HT1080 (cell line): ENCODE data around the gene LRRFIP1. TPM values are rescaled to one million over a fixed set of nuclear protein-coding genes. Genes with fewer than 3 reads are reported as not detected.

Source experiments
- DNase-seq: peaks from one replicate; pipeline ENCODE4 v3.0.0-alpha.2; 2015; ENCODE audit warnings: low read depth
- total RNA-seq: library from RNA; depleted of rRNA; stranded (reverse); fragments of >200 nt; shearing (Covaris generic); gene quantifications from 2 replicates; pipeline ENCODE4 v1.2.3, GENCODE V29; 2014

Gene LRRFIP1
- total RNA-seq, 1 experiment from 2014 or later: 76.9 TPM

DNA sequence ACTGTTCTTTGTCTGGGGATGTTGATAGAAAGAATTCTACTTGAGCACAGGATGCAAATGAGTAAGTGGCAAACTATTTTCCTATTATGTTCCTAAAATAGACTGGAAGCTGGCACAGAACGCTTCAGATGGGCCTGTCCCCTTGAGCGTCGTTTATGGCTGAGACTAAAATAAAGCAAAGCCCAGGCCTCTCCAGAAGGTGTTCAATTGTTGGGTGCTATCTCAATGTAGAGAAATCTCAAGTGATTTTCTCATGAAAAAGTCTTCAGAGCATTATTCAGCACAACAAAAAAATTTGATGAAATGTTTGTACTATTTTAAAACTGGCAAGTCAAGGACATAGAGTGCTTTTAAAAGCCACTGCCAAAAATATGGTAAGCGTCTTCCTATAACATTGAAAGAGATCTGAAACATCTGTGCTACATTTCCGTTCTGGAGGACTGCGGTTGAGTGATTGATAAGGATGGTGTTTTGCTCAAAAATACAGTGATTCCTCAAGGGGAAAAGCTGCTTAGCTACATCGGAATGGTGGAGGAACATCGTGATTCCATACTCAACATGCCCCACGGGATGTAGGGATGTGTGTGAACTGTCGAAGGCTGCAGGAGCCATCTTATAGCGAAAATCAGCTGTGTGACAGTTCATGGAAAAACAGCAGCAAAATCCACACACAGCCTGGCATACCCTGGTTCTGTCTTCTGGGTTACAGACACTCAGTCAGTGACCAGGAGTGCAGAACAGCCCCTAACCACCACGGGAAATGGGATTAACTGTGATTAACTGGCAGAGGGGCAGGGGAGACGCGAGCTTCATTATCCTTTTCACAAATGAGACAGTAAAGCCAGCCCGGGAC is 10.4 kb upstream of the LRRFIP1 start:
- DNase-seq: peak; percentile 77

DNA sequence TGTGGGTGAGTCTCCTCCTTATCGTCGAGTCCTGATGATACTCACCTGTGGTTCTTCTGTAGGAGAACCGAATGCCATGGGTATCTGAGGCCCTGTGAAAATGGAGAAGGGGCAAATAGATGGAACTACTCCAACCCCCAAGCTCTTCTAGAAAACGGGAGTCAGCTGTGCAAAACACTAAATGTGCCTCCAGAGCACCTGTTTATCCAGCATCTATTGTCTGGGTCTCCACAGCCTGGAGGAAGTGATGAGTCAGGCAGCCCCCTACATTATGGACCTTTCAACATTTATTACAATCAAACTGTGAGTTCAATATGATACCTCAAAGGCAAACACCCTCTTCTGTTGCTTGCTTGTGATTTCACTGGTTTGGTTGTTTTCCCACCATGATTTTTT is 9.8 kb upstream of the LRRFIP1 start:
- no peak for DNase-seq

DNA sequence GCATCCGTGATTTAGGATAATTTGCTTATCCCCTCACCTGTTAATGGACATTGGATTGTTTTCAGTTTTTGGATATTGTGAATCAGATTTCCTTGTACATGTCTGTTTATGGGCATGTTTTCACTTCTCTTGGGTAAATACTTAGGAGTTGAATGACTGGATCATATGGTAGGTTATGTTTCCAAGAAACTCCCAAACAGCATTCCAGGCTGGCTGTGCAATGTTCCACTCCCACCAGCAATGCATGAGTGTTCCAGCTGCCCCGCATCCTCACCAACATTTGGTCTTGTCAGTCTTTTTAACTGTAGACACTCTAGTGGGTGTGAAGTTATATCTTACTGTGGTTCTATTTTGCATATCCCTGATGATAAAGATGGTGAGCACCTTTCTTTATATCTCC is 8.9 kb upstream of the LRRFIP1 start:
- no peak for DNase-seq

DNA sequence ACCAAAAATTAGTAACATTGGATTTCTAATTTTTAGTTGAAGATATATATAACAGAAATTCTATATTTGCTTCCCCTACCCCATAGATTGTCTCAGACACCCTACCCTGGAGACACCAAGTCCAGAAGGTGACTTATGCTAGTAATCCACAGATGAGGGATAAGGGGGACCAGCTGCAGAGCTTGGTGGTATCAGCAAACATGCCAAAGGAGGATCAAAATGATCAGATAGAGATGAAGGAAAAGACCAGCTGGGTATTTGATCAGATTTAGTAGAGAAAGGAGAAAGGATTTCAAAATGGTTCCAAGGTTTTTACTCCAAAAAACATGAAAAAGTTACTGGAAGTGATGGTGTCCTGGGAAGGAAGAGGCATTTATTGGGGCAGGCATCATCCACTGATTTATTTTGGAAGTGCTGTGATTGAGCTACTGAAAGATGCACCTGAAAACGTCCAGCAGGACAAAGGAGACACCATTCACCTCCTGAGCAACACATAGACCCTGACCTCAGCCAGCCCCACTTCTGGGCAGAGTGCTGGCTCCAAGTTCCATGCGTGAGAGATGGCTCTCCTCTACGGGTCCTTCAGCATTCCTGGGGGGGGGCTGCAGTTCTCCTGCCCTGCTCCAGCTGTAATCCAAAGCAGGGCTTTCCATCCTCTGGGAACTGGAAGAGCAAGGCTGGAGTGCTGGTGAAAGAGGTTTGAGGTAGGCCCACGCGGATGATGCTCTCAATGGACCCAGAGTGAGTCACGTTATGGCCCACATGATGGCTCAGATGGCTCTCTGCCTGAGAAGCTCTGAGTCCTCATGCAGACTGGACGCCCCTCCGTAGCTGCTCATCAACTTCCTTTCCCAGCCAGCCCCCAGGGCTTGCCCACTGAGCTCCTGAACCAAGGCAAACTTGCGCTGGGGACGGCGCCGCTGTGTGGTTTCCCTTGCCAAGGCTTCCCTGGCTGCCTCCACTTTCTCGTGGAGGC is 3.7 kb upstream of the LRRFIP1 start:
- no peak for DNase-seq

DNA sequence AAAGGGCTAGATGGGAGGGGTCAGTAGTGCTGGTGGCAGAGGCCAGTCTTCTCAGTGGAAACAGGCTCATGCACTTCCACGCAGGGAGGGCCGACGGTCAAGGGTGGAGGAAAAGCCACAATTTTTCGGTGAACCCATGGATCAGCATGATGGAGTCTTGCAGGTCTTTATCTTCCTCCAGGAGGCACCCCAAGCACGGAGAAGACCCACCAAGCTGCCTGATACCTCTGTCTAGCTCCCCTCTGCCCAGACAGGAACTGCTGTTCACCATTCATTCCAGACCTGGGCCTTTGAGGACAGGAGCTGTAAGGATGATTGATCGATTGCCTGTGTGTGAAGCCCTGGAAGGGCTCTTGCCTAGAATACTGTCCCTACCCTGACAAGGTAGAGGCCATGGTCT is 2.8 kb upstream of the LRRFIP1 start:
- no peak for DNase-seq

DNA sequence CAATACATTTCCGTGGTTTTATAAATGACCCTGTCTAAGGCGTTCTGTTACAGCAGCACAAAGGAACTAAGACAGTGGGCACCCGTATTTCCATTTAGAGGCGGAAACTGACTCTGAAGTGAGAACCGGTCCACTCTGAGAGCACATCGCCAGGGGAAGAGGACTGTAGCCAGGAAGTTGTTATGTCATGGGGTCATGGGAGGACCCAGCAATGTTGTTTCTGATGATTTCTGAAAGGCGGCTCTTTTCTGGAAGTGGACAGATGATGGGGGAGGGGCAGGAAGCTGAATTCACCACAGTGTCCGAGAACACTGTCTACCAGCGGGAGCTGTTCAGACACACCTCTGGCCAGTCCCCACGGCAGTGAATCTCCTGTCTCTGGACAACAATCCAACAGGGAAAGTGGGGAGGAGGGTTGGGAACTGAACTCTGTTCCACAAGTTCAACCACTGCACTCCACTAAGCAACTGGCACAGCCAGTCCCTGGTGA is 2.1 kb upstream of the LRRFIP1 start:
- DNase-seq: no peak

DNA sequence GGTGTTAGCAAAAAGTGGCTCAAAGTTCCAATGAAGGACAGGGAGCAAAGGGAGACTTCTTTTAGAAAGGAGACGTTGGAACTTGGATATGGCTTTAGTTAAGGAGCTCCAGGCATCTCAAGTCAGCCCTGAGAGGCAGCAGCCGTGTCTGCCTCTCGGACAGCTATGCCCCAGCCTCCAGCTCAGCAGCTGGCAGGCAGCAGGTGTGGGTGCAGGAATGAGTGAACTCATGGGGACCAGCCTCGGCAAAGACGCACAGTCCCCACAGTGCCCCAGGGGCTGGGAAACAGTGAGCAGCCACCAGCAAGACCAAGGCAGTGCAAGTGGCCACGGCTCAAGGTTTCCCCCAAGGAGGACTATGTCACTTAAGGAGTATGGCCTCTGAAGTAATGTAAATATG is 1.6 kb upstream of the LRRFIP1 start:
- DNase-seq: no peak

DNA sequence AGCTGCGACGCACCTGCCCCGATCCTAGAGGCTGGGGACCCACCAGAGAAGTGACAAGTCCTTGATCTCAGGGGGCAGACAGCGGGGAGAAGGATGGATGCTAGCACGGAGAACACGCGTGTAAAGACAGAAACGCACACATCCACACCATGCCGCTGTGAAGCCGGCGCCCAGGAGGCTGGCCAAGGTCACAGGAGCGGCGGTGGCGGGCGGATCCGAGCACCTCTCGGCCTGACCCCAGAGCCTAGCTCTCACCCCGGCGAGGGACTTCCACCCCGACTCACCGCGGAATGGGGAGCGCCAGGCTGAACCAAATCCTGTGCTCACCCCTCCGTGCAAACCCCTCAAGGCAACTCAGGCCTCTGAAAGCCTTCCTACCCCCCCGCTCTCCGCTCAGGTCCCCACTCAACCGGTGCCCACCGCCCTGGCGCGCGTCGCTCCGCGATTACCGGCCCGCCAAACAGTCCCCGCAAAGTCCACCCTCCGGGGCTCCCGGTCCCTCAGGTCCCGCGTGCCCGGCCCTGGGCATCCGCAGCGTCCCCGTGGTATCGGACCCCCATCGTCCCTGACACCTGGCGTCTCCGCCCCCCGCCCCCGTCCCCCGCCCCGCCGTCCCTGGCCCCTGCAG is 460 bp upstream of the LRRFIP1 start:
- DNase-seq: no peak

DNA sequence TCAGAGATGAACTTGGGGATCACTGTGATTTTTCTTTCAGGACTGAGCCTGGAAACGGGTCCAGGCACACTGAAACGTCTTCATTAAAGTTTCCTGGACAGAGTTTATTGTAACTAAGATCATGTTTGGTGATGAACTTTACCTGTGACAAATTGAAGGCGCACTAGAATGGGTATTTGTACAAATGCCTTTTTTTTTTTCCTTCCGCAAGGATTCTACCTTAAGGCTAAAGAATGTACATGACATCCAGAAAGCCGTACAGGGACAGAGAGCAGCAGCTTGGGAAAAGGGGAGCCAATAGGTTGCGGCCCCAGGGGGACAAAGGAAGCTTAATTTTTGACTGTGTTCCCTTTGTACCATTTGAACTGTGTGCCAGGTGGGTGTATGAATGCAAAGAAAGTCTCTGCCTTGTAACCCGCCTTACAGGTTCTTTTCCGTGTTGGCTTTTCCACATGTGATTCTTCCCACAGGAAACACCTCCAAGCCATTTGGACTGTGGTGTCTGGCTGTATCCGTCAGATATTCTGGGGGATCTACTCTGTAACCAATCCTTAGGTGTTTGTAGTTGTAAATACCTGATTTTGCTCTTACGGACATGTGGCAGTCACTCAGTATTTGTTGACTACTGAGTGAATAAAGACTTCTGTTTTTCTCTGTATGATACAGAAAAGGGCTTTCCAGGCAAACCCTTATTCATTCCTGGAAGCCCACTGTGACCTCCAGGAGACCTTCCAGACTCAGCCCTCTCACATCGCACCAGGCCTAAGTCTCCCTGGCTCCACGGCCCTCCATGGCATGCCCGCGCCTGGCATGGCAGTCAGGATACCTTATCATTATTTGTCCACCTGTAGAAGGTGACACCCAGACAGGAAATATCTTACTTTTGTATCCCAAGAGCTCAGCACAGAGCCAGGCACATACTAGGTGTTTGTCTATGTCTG is 1.1 kb downstream of the LRRFIP1 start:
- DNase-seq: no peak

DNA sequence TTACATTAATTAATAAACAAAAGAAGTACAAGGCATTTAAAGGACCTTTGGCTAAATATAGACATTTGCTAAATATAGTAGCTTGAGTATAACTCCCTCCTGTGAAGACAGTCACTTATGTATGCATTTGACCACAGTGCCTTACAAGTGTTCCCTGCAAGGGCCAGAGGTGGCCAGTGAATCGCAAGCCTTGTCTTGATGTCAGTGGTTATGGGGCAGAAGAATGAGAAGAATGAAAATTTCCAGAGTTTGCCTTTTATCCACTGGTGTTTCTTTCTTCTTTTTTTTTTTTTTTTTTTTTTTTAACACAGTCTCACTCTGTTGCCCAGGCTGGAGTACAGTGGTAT is 1.8 kb downstream of the LRRFIP1 start:
- no peak for DNase-seq

DNA sequence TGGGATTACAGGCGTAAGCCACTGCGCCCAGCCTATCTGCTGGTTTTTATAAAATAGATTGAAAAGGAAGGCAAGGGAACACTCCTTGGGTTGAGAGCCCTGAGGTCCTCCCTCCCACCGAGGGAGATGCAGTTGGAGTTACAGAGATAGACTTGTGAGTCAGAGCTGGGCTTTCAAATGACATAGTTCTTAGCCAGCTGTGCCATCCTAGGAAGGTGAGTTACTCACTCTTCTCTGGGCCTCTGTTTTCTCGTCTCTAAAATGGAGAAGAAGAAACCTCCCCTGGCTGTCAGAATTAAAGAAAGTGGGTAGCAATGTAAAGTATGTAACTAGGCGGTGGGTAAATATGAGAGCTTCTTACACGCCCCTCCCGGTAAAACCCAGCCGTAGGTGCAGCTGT is 2.4 kb downstream of the LRRFIP1 start:
- peak; percentile 62 for DNase-seq

DNA sequence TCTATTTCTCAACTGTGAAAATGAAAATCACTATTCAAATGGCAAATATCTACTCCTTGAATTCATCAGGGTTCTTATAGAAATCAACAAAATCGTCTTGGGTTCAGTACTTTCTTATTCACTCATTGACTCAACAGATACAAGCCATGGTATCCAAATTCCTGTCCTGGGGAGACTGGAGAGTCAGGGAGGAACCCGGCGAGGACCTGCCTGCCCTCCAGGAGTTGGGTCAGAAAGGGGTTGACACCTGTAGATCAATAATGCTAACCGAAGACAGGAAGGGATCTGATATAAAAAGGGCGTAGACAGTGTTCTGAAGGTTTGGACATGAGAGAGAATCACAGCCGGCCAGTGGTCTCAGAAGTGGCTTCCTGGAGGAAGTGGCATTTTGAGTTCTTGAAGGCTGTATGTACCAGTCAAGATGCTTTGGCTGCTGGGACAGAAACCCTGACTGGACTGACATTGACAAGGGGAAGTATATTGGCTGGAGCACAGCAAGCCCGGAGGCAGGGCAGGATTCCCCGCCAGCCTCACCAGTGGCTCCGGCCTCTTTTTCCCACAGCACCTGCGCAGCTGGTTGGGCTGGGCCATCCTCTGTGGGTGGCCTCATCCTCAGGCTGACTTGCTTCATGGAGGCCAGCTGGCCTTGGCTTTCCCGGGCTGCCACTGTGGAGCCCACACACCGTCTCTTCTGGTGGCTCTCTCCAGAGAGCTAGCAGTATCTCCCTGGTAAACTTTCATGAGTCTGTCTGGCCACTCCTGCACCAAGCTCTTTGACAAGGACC is 3.0 kb downstream of the LRRFIP1 start:
- no peak for DNase-seq

DNA sequence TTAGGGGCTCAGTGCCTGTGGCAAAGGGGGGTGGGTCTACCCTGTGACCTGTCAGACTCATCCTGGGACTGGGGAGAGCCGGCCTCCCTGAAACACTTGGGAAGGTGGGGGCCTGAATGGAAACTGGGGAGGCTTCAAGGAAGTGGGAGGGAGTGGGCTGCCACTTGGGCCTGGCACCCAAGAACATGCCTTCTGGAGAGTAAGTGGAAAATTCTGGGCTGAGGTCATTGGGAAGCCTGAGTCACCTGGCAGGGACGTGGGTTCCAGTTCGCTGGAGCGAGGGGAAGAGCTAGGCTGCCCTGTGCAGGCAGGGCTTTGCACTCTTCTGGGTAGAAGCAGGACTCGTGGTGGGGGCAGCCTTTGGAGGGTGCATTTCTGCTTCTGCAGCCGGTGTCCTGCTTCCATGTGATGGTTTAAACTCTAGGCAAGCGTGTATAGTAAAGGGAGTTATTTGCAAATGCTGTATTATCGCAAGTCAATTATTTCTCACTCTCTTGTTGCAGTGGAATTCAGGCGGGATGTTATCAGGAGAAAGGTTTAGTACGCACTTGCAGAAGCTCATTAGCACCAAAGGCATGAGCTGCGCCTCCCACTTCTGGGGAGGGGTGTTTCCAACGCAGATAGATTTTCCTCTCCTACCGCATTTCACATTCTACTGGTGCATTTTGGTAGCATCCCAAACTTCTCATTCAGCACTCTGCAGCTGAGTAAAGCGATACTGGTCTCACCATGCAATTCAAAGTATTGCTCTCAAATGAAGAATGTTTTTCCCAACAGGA is 3.8 kb downstream of the LRRFIP1 start:
- DNase-seq: no peak

DNA sequence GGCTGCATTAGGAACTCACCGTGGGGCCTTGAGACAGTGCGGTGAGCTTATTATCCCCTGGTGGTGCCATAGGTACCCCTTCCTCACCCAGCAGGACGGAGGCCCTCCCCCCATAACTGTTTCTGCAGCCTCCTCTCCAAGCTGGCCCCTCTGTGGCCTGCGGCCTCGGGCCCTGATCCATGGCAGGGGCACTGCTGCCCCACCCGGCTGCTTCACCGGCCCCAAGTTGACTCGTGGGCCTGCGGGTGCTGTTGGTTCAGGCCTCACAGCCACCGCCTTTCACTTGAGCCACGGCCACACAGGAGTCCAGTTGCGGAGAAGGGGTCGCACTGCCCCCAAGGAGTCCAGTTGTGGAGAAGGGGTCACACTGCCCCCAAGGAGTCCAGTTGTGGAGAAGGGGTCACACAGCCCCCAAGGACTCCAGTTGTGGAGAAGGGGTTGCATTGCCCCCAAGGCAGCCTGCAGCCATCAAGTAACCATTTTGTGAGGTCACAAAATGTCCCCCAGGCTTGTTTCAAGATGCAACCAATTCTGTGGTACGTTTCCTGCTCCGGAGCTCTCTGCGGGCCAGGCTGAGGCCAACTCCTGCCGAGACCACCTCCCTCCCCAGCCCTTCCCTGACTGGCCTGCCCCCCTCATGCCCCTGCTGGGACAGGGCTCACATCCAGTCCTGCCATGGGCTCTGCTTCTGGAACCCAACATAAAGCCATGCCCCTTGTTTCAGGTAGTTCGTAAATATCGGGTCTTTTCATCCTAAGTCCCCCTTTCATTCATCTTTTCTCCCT is 4.6 kb downstream of the LRRFIP1 start:
- no peak for DNase-seq

DNA sequence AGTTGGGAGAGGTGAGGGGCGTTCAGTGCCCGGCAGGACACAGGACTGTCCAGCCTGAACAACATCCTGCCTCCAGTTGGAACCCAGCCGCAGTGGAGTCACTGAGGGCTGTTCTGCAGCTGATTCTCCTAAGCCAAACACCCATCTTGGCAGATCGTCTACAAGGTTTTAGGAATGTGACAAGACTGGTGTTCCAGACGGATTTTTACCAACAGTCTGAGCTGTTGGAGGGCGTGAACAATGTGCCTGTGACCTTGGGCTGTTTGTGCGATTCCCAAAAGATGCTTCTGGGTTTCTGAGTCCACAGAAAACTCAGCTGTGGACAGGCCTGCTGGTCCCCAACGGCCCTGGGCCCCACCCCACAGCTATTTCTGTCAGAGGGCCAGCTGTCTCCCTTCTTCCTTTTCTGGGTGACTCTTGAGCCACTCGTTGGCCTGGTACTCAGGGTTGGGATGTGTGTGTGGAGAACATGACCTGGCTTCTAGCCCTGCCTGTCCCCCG is 5.7 kb downstream of the LRRFIP1 start:
- no peak for DNase-seq

DNA sequence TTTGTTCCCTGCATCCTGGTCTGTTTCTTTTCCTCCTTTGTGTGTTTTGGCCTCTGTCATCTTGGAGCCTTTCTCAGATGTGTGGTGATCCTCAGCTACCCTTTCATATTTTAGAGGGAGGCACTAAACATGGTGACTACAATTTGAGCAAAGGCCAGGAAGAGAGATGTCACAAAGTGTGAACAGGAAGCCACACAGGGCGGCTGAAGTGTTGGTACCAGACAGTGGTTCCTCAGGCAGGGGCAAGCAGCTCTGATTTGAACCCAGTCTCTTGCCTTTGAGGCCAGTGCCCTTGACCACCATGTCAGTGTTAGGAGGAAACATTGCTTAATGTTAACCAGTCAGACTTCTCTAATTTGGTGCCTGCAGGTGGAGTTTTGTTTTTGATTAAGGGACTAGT is 9.2 kb downstream of the LRRFIP1 start:
- no peak for DNase-seq

DNA sequence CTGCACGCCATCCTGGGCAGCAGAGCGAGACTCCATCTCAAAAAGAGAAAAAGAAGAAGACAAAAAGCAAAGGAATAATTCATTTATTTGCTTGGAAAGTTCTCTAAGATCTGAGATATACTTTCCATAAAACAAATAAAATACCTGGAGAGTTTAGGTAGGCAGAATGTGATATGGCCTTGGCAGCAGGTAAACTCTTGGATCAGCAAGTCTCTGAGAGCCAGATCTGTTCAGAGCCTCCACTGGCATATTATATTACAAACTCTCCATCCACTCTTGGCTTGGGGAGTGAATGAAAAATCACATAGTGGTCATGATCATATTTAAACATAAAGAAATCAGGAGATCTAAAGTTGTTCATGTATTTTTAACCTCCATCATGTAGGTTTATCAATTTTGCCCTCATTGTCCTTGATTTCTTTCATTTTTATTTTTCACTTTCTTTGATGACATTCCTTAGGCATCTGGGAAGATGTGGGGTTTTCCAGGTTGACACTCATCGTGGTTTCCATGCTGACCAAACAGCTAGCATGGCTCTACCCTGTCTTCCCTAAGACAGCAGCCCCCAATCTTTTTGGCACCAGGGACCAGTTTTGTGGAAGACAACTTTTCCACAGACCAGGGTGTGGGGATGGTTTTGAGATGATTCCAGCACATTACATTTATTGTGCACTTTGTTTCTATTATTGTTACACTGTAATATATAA is 10.2 kb downstream of the LRRFIP1 start:
- DNase-seq: no peak
